Left lung (tissue), 10 donors: Measurements from ENCODE around the gene BBIP1. TPM values are rescaled to one million over a fixed set of nuclear protein-coding genes. Genes with fewer than 3 reads are reported as not detected.

Experiments used
- ATAC-seq: fragments of 200-7000 bp; cut with Tn5 transposase; one replicate; pipeline ENCODE4 v1.9.1; 2020; ENCODE audit warnings: moderate library complexity
- DNase-seq, 4 donors: peaks; one replicate each; pipeline ENCODE4 v3.0.0-alpha.2; 2013 to 2020
- H3K27ac ChIP-seq, 2 donors: fragments of 200-600 bp; sonication (generic) in 1 of 2; one replicate each; pipeline versions ENCODE4 v1.5.0 to v1.8.0; 2020 to 2021
- H3K27me3 ChIP-seq, 2 donors: fragments of 200-600 bp; sonication (generic) in 1 of 2; one replicate each; pipeline versions ENCODE4 v1.5.0 to v1.8.0; 2020 to 2021
- H3K36me3 ChIP-seq, 2 donors: fragments of 200-600 bp; sonication (generic) in 1 of 2; one replicate each; pipeline versions ENCODE4 v1.5.0 to v1.8.0; 2020 to 2021
- H3K4me1 ChIP-seq, 2 donors: fragments of 200-600 bp; one replicate each; pipeline ENCODE4 v1.8.0; 2021
- H3K4me3 ChIP-seq, 2 donors: fragments of 200-600 bp; sonication (generic) in 1 of 2; one replicate each; pipeline versions ENCODE4 v1.5.0 to v1.8.0; 2020 to 2021; ENCODE audit warnings: mild to moderate bottlenecking in 1 of 2
- H3K9me3 ChIP-seq, 2 donors: fragments of 200-600 bp; sonication (generic) in 1 of 2; one replicate each; pipeline versions ENCODE4 v1.5.0 to v1.8.0; 2020 to 2021
- CTCF ChIP-seq, 2 donors: fragments of 200-600 bp; sonication (generic) in 1 of 2; IDR thresholded peaks; one replicate each; pipeline versions ENCODE4 v1.5.0 to v1.8.0; 2021; ENCODE audit warnings: antibody characterized with exemption in 2 of 2
- intact Hi-C, 2 donors: fragments of 100-400 bp; cut with DNase I; formaldehyde crosslinking; loops; one replicate each; pipeline versions ENCODE4 v1.11.2 to v1.14.2; 2022
- polyA plus RNA-seq, 6 donors: library from polyadenylated mRNA; unstranded; fragments of 120-200 nt; gene quantifications; one replicate each; pipeline ENCODE4 v1.2.1, GENCODE V29; 2013; ENCODE audit not compliant: insufficient read length in 6 of 6
- total RNA-seq, 2 donors: library from RNA; stranded (reverse); fragmentation: NEBNext Ultra II Directional; extraction: Animal tissue kit (Norgen Biotek cat#: 25700); gene quantifications; one replicate each; pipeline ENCODE4 v1.2.1, GENCODE V29; 2021
- donor health status: DM: no; HTN: yes; CAD: no.
- donor health status: DM: no; HTN: no; CAD: no.

BBIP1 gene
- total and polyA plus RNA-seq, 8 donors, result 22.6 to 62.9 (median 52.2) TPM

- no peaks in the 10 kb centered on the region for H3K9me3 ChIP-seq
- H3K4me3 ChIP-seq, result no peak overlapping the region
- TF ChIP-seq CTCF (IDR thresholded peaks at IDR 0.05), result no peak
- H3K36me3 ChIP-seq, result no peaks in the 10 kb centered on the region
- no peak overlapping the region for H3K27ac ChIP-seq
- intact Hi-C loops, result no loop called here
- no peak for DNase-seq
- no peak for ATAC-seq
- no peaks in the 10 kb centered on the region for H3K27me3 ChIP-seq
- H3K4me1 ChIP-seq, result peaks cover 4 to 30% of the 10 kb centered on the region in 2 donors
These were observed 67.9 kb downstream of the BBIP1 start for GRCh38 chr10:110851020-110851612.

- intact Hi-C loops, result no loop called here
- TF ChIP-seq CTCF (IDR thresholded peaks at IDR 0.05), result no peak
- Histone ChIP-seq H3K9me3 (no peaks in the 10 kb centered on the region), H3K27ac (no peak overlapping the region), H3K36me3 (no peaks in the 10 kb centered on the region), H3K4me1 (peaks cover 4 to 30% of the 10 kb centered on the region in 2 donors), H3K27me3 (no peaks in the 10 kb centered on the region), H3K4me3 (no peak overlapping the region)
- ATAC-seq (no peak), DNase-seq (no peak)
These were observed 68.9 kb downstream of the BBIP1 start for GRCh38 chr10:110850099-110850498.

Other genes starting within 250 kb of the BBIP1 start
- 10 to 100 TPM; 45.7 to 47.5 TPM for gene PDCD4, start 47.3 kb downstream of the BBIP1 start, total RNA-seq
- gene PDCD4, start 47.3 kb downstream of the BBIP1 start, polyA plus RNA-seq, result 100 to 1,000 TPM; 201 to 311 (median 244) TPM
- 10 to 100 TPM; 52.6 to 61.6 TPM for gene SHOC2, start 424 bp upstream of the BBIP1 start, total RNA-seq
- gene SHOC2, start 424 bp upstream of the BBIP1 start, polyA plus RNA-seq, result 10 to 100 TPM; 30.5 to 36.8 (median 36.2) TPM
- 1 to 10 TPM; 2.8 to 8.9 TPM for gene ADRA2A, start 157.8 kb upstream of the BBIP1 start, total RNA-seq
- under 1 TPM; 0.15 to 0.61 (median 0.46) TPM for gene ADRA2A, start 157.8 kb upstream of the BBIP1 start, polyA plus RNA-seq